ENCODE results near the gene MVB12B. TPM values are rescaled to one million over a fixed set of nuclear protein-coding genes. Genes with fewer than 3 reads are reported as not detected.
A peak's percentile ranks its signal among the peaks of the same experiment; 100 is the strongest.

Gene MVB12B
- total and polyA plus RNA-seq, 3 donors from 2014 or later, result 13.6 to 30.7 (median 26.2) TPM

GRCh38 chr9:126342621-126343031 is 16.0 kb downstream of the MVB12B start:
- Histone ChIP-seq H3K27me3 (no peaks in the 10 kb centered on the region), H3K9me3 (no peaks in the 10 kb centered on the region), H3K4me3 (no peak overlapping the region), H3K4me1 (no peaks in the 10 kb centered on the region), H3K36me3 (ENCODE audit: low read depth, missing control alignments) (no peaks in the 10 kb centered on the region), H3K27ac (no peak overlapping the region)
- DNase-seq, result no peak
- no peak for TF ChIP-seq CTCF (IDR thresholded peaks at IDR 0.05)
- TF ChIP-seq POLR2A (IDR thresholded peaks at IDR 0.05), result no peak
- WGBS, 2 donors, result 81 to 90% methylated on average over 10 of the region's 10 CpGs
- intact Hi-C loops (cut with DNase I; ENCODE audit: low total_unique reads), result no loop called here

GRCh38 chr9:126343271-126343700 is 16.7 kb downstream of the MVB12B start:
- TF ChIP-seq POLR2A (IDR thresholded peaks at IDR 0.05), result no peak
- no peak for TF ChIP-seq CTCF (IDR thresholded peaks at IDR 0.05)
- H3K27me3 ChIP-seq, result no peaks in the 10 kb centered on the region
- H3K4me1 ChIP-seq, result peaks cover 5% of the 10 kb centered on the region
- H3K36me3 ChIP-seq (ENCODE audit: low read depth, missing control alignments), result no peaks in the 10 kb centered on the region
- no peak for DNase-seq
- WGBS, 2 donors, result 96 to 99% methylated on average over 6 of the region's 6 CpGs
- H3K27ac ChIP-seq, result no peak overlapping the region
- intact Hi-C loops (cut with DNase I; ENCODE audit: low total_unique reads), result no loop called here
- no peaks in the 10 kb centered on the region for H3K9me3 ChIP-seq
- no peak overlapping the region for H3K4me3 ChIP-seq

- Histone ChIP-seq H3K36me3 (ENCODE audit: low read depth, missing control alignments) (no peaks in the 10 kb centered on the region), H3K4me3 (no peak overlapping the region), H3K27me3 (no peaks in the 10 kb centered on the region), H3K27ac (no peak overlapping the region), H3K4me1 (peaks cover 5% of the 10 kb centered on the region), H3K9me3 (no peaks in the 10 kb centered on the region)
- WGBS, 2 donors, result 78 to 82% methylated on average over 9 of the region's 9 CpGs
- DNase-seq, result no peak
- intact Hi-C loops (cut with DNase I; ENCODE audit: low total_unique reads), result no loop called here
- TF ChIP-seq CTCF (IDR thresholded peaks at IDR 0.05), result no peak
- TF ChIP-seq POLR2A (IDR thresholded peaks at IDR 0.05), result no peak
Measured at GRCh38 chr9:126346031-126346430, 19.4 kb downstream of the MVB12B start.

- peak overlapping the region in 1 of 2 donors; percentile 72 for H3K27ac ChIP-seq
Measured at GRCh38 chr9:126347093-126347492, 20.5 kb downstream of the MVB12B start.

More at GRCh38 chr9:126347093-126347492, 20.5 kb downstream of the MVB12B start:
- Histone ChIP-seq H3K36me3 (ENCODE audit: low read depth, missing control alignments) (no peaks in the 10 kb centered on the region), H3K4me1 (peaks cover 5% of the 10 kb centered on the region), H3K27me3 (no peaks in the 10 kb centered on the region), H3K9me3 (no peaks in the 10 kb centered on the region), H3K4me3 (no peak overlapping the region)
- WGBS, 2 donors, result 86 to 88% methylated on average over 5 of the region's 5 CpGs
- intact Hi-C loops (cut with DNase I; ENCODE audit: low total_unique reads), result no loop called here
- no peak for TF ChIP-seq POLR2A (IDR thresholded peaks at IDR 0.05)
- TF ChIP-seq CTCF (IDR thresholded peaks at IDR 0.05), result no peak
- DNase-seq, result no peak

All from testis (tissue), 3 donors.